ENCODE data around the gene MRPS2. TPM values are rescaled to one million over a fixed set of nuclear protein-coding genes. Genes with fewer than 3 reads are reported as not detected.

MRPS2 gene
- 12.4 and 15.5 TPM in 2 replicates for total RNA-seq

DNA sequence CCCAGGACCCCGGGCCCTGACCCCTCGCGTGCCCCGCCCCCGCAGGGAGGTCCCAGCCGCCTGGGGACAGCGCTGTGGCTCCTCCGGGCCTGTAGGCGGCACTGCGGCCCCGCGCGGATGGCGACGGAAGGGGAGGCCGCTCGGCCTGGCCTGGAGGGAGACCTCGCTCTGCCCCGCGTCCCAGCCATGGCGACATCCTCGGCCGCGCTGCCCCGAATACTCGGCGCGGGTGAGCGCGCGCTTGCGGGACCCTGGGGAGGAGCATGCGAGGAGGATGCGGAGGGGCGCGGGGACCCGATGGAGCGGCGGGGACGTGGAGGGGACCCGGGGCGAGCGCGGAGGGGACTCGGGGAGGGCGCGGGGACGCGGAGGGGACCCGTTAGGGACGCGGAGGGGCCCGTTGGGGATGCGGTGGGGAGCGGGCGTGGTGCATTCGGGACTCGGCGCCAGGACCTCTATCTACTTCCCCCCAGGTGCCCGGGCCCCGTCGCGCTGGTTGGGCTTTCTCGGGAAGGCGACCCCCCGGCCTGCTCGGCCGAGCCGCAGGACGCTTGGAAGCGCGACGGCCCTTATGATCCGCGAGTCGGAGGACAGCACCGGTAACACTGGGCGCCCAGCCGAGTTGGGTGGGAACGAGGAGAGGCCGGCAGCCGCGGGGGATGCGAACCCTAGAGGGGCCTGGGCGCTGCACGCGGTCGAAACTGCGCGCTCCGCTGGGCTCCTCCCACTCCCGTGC lies at the start of gene MRPS2:
Gene MRPS2, plus strand, starts transcription at position 158 of the 736 bp plus-strand sequence. Its CDS starts 29 bp downstream, at position 187.

GRCh38 chr9:135479469-135480052 lies 20.9 kb upstream of the MRPS2 start, which contains the start of gene PPP1R26:
Gene PPP1R26, plus strand, starts transcription at chr9:135479782. Its CDS starts 4,729 bp downstream, at chr9:135484511.

GRCh38 chr9:135520916-135521607 lies 20.6 kb downstream of the MRPS2 start, which contains the start of gene LCN1:
Gene LCN1, plus strand, starts transcription at chr9:135521440. Its CDS starts 58 bp downstream, at chr9:135521498.

GRCh38 chr9:135545646-135546176 lies 45.2 kb downstream of the MRPS2 start, which contains the start of gene OBP2A:
Gene OBP2A, plus strand, starts transcription at chr9:135546126. Its CDS starts 55 bp downstream, at chr9:135546181.

Other genes starting within 250 kb of the MRPS2 start
- 20.6 and 22.9 TPM in 2 replicates for gene PPP1R26, start 20.9 kb upstream of the MRPS2 start, total RNA-seq
- 0.12 TPM in 1 of 2 replicates, not detected in the other for gene LCN1, start 20.8 kb downstream of the MRPS2 start, total RNA-seq
- not detected in 2 replicates for gene OBP2A, start 45.4 kb downstream of the MRPS2 start, total RNA-seq
- not detected in 2 replicates for gene PAEP, start 61.1 kb downstream of the MRPS2 start, total RNA-seq
- gene GLT6D1, start 138.9 kb downstream of the MRPS2 start, total RNA-seq = not detected in 2 replicates
- gene LCN9, start 162.6 kb downstream of the MRPS2 start, total RNA-seq = not detected in 2 replicates
- gene SOHLH1, start 198.8 kb downstream of the MRPS2 start, total RNA-seq = not detected in 2 replicates
- gene KCNT1, start 201.5 kb downstream of the MRPS2 start, total RNA-seq = not detected in 2 replicates